Transverse colon (tissue), 4 donors: Measurements from ENCODE around the gene CD59.

Source experiments
- EP300 ChIP-seq: sonication (generic); formaldehyde crosslinking; IDR thresholded peaks from one replicate; pipeline ENCODE4 v1.6.1; 2017; ENCODE audit warnings: antibody characterized with exemption, low read depth
- POLR2A ChIP-seq: fragments of 450-650 bp; IDR thresholded peaks from one replicate; pipeline ENCODE4 v1.6.1; 2016; ENCODE audit warnings: antibody characterized with exemption, mild to moderate bottlenecking, moderate library complexity
- POLR2AphosphoS5 ChIP-seq, 3 donors: sonication (generic); formaldehyde crosslinking; IDR thresholded peaks; one replicate each; pipeline ENCODE4 v1.6.1; 2016; ENCODE audit warnings: antibody characterized with exemption in 3 of 3
- TF ChIP-seq, protein P1 (sequence below), 5 experiments: fragments of 200-600 bp in 3 of 5; fragments of 450-650 bp in 2 of 5; sonication (generic) in 3 of 5; IDR thresholded peaks; 1 replicate in 2 of 5; 2 replicates in 3 of 5; pipeline ENCODE4 v1.5.1; 2016 to 2017; ENCODE audit warnings: antibody characterized with exemption in 5 of 5, inconsistent platforms in 3 of 5, mild to moderate bottlenecking in 2 of 5, moderate library complexity in 1 of 5

DNA sequence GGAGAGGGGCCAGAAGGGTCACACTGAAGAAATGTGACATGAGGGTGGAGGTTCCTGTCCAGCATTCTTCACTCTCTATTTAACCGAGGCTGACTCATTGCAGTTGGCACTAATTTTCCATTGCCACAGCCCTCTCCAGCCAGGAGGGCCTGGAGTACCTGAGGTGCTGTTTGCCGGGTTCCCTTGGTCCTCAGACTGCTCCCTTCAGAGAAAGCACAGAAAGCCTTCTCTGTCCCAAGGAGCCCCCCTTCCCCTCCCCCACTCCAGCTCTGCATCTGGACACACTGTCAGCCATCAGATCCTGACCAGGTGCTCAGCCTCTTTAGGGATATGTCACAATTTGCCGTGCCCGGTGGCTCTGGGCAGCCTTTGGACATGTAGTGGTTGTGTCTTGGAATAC lies 32.4 kb downstream of the CD59 start:
- TF ChIP-seq POLR2A (no peak), EP300 (no peak), POLR2AphosphoS5 (IDR thresholded peaks at IDR 0.05) (no peak)
- TF ChIP-seq, protein P1, sequence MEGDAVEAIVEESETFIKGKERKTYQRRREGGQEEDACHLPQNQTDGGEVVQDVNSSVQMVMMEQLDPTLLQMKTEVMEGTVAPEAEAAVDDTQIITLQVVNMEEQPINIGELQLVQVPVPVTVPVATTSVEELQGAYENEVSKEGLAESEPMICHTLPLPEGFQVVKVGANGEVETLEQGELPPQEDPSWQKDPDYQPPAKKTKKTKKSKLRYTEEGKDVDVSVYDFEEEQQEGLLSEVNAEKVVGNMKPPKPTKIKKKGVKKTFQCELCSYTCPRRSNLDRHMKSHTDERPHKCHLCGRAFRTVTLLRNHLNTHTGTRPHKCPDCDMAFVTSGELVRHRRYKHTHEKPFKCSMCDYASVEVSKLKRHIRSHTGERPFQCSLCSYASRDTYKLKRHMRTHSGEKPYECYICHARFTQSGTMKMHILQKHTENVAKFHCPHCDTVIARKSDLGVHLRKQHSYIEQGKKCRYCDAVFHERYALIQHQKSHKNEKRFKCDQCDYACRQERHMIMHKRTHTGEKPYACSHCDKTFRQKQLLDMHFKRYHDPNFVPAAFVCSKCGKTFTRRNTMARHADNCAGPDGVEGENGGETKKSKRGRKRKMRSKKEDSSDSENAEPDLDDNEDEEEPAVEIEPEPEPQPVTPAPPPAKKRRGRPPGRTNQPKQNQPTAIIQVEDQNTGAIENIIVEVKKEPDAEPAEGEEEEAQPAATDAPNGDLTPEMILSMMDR (IDR thresholded peaks at IDR 0.05), result no peak
